ENCODE data around the gene GPR32.
"Not testable (repeated sequence)": the region's sequence is repeated elsewhere in the genome, so short reads cannot be mapped to it uniquely, and the experiment has no call there.

Gene GPR32

DNA sequence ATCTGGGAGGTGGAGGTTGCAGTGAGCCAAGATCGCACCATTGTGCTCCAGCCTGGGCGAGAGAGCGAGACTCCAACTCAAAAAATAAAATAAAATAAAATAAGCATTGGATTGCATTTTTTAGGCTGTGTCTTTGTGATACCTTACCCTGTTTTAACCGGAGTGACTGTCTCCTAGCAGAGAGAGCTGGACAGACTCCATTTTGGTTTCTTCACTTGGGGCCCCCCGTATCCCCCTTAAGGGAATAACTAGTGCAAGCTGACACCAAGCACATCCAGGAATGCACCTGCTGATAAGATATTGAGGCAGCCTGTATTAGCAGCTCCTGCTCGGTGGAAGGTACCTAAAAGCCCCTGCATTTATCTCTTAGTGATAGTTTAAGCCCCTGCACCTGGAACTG lies 20.8 kb upstream of the GPR32 start:
- no peak for DNase-seq (ENCODE audit: low read depth)

DNA sequence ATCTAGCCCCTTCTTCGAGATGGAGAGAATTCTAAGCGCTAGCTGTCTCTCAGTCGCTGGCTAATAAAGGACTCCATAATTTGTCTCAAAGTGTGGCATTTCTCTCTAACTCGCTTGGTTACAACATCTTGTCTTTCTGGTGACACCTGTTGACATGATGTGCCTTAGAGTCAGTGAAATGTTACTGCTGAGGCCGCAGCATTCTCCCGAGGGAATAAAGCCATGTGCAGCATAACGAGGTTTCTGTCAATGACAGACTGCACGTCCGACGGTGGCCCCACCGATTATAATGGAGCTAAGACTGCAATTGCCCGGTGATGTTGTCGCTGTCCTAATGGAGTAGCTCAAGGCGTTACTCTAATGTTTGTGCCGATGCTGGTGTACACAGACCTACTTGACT lies 20.3 kb upstream of the GPR32 start:
- no peak for DNase-seq (ENCODE audit: low read depth)

DNA sequence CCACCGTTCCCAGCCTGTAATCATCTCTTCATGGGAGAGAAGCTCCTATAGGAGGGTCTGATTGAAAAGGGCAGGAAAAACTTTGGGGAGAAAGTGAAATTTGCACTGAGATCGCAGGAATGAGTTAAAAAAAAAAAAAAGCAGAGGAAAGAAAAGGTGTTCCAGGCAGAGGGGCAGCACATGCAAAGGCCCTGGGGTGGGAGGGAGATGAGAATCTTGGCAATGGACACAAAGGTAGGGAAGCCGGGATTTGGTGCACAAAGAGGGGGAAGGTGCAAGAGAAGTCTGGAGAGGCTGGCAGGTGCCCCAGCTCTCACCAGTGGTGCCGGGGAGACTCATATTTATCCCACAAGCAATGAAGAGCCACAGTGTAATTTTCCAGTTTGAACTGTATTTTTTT lies 16.4 kb upstream of the GPR32 start:
- DNase-seq (ENCODE audit: low read depth) = no peak

DNA sequence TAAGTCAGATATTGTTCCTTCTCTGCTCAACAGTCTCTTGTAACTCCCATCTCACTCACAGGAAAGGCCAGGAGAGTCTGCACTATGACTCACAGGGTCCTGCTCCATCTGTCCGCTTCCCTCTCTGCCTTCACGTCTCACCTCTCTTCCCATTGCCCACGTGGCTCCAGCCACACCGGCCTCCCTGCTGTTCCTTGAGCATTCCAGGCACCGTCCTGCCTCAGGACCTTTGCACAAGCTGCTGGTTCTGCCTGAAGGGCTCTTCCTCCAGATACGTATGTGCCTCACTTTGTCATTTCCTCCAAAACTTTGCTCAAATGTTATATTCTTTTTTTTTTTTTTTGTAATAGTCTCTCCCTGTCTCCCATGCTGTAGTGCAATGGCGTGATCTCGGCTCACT lies 14.0 kb upstream of the GPR32 start:
- not testable (repeated sequence) for DNase-seq (ENCODE audit: low read depth)

DNA sequence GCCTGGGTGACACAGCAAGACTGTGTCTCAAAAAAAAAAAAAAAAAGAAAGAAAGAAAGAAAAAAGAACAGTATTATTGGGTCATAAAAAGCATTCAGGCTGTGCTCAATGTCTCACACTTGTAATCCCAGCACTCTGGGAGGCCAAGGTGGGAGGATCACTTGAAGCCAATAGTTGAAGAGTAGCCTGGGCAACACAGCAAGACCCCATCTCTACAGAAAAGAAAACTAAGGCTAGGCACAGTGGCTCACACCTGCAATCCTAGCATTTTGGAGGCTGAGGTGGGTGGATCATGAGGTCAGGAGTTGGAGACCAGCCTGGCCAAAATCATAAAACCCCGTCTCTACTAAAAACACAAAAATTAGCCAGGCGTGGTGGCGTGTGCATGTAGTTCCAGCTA lies 12.6 kb upstream of the GPR32 start:
- DNase-seq (ENCODE audit: low read depth) = not testable (repeated sequence)

DNA sequence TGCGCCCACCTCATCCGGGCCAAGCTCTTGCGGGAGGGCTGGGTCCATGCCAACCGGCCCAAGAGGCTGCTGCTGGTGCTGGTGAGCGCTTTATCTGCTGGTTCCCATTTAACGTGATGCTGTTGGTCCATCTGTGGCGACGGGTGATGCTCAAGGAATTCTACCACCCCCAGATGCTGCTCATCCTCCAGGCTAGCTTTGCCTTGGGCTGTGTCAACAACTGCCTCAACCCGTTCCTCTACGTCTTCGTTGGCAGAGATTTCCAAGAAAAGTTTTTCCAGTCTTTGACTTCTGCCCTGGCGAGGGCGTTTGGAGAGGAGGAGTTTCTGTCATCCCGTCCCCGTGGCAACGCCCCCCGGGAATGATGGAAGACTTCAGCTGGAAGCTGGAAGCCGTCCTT lies 11.2 kb upstream of the GPR32 start:
- DNase-seq (ENCODE audit: low read depth) = not testable (repeated sequence)

DNA sequence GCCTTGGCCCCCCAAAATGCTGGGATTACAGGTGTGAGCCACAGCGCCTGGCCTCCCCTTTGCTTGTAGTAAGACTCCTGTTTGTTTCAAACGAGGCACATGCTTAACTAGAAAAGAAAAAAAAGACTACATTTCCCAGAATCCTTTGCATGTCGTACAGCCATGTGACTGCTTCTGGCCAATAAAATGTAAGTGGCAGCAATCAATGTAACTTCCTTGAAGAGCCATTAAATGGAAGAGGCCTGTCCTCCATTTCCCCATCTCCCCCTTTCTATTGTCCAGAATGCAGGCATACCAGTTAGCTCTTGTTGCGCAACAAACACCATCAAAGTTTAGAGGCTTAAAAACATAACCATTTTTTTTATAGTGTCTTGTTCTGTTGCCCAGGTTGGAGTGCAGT lies 10.4 kb upstream of the GPR32 start:
- no peak for DNase-seq (ENCODE audit: low read depth)

DNA sequence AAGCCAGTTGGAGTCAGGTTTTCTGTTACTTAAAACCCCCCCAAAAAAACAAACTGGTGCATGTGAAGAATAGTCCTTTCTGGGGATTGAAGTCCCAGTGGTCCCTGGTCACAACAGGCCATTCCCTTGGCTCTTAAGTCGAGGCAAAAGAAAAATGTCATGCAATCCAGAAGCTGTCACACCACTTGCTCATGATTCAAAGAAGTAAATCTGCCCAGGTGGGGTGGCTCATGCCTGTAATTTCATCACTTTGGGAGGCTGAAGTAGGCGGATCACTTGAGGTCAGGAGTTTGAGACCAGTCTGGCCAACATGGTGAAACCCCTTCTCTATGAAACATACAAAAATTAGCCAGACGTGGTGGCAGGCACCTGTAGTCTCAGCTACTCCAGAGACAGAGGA lies 8.8 kb upstream of the GPR32 start:
- DNase-seq (ENCODE audit: low read depth) = not testable (repeated sequence)

DNA sequence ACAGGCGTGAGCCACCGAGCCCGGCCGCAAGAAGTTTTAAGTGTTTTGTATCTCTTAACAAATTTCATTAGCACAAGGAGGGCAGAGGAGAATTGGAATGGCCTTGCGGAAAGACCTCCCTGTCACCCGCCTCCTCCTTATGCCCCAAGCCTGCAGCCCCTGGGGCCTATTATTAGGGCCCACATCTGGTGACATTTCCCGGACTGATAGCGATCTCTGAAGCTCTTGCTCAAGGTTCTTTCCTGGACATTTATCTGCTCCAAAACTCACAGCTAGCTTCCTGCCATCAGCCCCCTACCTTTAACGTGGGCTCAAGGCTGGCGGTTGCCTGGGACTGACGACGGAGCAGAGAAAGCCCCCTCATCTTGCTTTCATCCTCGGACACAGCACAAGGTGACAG lies 6.7 kb upstream of the GPR32 start:
- DNase-seq (ENCODE audit: low read depth) = not testable (repeated sequence)

DNA sequence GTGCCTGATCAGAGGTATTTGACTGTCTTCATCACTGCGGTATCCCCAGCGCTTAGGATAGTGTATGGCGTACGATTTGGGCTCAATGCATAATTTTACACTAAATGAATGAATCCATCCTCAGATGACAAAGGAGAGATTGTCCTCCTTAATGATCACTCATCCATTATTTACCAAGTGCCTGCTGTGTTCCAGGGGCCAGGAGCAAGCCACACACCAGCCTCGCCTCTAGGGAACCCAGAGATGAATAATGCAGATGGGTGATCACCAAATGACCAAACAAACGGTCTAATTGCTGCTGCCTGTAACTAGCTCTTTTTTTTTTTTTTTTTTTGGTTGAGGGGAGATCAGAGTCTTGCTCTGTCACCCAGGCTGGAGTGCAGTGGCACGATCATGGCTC lies 5.9 kb upstream of the GPR32 start:
- DNase-seq (ENCODE audit: low read depth) = no peak

DNA sequence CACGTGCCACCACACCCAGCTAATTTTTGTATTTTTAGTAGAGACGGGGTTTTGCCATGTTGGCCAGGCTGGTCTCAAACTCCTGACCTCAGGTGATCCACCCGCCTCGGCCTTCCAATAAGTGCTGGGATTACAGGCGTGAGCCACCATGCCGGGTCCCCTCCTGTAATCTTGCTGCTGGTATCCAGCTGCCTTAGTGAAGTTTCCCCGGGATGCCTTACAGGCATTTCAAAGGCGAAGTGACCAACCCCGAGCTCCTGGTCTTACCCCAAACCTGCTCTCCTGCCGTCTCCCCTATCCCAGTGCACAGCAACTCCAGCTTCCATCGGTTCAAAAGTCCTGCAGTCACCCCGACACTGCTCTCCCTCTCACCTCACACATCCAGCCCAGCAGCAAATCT lies 3.5 kb upstream of the GPR32 start:
- not testable (repeated sequence) for DNase-seq (ENCODE audit: low read depth)

DNA sequence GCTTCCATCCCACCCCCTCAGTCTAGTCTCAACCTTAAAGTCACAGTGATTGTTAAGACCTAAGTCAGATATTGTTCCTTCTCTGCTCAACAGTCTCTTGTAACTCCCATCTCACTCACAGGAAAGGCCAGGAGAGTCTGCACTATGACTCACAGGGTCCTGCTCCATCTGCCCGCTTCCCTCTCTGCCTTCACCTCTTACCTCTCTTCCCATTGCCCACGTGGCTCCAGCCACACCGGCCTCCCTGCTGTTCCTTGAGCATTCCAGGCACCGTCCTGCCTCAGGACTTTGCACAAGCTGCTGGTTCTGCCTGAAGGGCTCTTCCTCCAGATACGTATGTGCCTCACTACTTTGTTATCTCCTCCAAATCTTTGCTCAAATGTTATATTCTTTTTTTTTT lies 3.0 kb upstream of the GPR32 start:
- DNase-seq (ENCODE audit: low read depth) = not testable (repeated sequence)

DNA sequence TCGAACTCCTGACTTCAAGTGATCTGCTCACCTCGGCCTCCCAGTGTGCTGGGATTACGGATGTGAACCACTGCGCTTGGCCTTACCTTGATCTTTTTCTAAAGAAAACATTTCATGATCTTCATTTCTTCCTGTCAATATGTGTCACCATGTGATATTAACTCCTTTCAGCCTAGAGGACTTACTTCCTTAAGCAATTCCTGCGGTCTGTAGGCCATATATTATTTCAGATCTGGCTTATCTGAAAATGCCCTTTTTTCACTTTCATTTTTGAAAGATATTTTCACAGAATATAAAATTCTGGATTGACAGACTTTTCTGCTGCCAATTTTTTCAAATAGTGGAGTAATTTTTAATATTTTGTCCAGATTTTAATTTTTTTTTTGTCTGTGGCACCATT lies 2.0 kb upstream of the GPR32 start:
- DNase-seq (ENCODE audit: low read depth) = no peak

DNA sequence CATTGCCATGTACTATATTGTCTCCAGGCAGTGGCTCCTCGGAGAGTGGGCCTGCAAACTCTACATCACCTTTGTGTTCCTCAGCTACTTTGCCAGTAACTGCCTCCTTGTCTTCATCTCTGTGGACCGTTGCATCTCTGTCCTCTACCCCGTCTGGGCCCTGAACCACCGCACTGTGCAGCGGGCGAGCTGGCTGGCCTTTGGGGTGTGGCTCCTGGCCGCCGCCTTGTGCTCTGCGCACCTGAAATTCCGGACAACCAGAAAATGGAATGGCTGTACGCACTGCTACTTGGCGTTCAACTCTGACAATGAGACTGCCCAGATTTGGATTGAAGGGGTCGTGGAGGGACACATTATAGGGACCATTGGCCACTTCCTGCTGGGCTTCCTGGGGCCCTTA lies 624 bp downstream of the GPR32 start:
- no peak for DNase-seq (ENCODE audit: low read depth)

DNA sequence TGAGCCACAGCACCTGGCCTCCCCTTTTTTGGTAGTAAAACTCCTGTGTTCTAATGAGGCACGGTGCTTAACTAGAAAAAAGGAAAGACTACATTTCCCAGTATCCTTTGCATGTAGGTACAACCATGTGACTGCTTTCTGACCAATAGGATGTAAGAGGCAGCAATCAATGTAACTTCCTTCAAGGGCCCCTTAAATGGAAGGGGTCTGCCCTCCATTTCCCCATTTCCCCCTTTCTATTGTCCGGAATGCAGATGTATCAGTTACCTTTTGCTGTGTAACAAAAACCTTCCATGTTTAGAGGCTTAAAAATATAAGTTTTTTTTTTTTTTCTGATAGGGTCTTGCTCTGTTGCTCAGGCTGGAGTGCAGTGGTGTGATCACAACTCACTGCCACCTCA lies 2.2 kb downstream of the GPR32 start:
- no peak for DNase-seq (ENCODE audit: low read depth)

DNA sequence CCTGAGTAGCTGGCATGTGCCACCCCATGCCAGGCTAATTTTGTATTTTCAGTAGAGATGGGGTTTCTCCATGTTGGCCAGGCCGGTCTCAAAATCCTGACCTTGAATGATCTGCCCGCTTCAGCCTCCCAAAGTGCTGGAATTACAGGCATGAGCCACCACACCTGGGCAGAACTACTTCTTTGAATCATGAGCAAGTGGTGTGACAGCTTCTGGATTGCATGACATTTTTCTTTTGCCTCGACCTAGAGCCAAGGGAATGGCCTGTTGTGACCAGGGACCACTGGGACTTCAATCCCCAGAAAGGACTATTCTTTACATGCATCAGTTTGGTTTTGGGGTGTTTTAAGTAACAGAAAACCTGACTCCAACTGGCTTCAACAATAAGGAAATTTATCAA lies 2.6 kb downstream of the GPR32 start:
- not testable (repeated sequence) for DNase-seq (ENCODE audit: low read depth)

DNA sequence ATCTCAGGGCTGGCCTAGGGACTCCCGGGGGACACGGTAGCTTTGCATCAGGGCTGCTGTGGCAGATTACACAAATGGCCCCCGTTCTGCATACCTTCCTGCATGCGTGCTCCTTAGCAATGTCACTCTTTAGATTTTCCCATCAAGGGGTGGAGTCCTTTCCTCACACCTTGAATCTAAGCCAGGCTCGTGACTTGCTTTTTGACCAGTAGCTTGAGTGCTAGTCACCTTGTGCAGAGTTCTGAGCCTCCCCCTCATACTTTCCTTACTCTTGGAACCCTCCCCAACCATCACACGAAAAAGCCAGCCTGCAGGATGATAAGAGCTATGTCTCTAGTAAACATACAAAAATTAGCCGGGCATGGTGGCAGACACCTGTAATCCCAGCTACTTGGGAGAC lies 3.2 kb downstream of the GPR32 start:
- DNase-seq (ENCODE audit: low read depth) = not testable (repeated sequence)

DNA sequence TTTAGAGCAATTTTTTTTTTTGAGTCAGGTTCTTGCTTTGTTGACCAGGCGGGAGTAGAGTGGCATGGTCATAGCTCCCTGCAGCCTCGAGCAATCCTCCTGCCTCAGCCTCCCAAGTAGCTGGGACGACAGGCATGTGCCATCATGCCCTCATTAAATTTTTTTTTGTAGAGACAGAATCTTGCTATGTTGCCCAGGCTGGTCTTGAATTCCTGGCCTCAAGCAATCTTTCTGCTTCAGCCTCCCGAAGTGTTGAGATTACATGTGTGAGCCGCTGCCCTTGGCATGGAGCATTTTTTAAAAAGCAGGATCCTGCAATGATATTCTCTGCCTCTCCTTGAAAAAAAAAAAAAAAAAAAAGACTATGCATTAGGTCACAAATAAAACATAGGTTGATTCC lies 5.9 kb downstream of the GPR32 start:
- no peak for DNase-seq (ENCODE audit: low read depth)

DNA sequence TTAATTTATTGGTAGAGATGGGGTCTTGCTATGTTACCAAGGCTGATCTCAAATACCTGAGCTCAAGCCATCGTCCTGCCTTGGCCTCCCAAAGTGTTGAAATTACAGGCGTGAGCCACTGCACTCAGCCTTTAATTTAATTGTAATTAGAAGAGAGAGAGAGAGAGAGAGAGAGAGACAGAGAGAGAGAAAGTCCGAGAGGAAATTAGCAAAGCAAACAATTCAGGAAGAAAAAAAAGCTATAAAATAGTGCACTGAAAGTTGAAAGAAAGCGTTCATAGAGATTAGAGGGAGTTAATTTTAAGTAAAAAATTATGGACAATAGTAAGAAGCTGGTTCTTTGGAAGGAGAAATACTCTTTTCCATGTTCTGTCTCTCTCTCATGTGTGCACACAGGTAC lies 7.0 kb downstream of the GPR32 start:
- no peak for DNase-seq (ENCODE audit: low read depth)

DNA sequence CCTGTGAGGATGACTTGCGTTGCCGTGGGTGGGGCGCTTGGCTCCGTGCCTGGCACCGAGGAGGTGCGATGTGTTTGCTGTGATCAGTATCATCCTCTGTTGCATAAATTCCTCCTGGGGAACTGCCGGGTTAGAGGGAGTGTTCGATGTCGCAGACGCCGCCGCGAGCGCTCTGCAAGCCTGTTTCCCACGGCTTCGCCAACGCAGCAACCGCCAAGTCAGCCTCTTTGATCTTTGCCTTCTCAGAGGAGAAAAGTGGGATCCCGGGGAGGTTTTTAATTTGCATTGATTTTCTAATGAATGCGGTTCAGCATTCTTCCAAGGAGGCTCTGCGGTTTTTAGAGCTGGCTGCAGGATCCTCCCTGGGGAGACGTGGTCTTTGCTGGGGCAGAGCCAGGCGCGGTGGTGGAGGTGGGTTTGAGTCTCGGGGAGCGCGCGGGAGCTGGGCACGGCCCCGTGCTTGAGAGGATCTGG lies 7.6 kb downstream of the GPR32 start:
- no peak for DNase-seq (ENCODE audit: low read depth)

DNA sequence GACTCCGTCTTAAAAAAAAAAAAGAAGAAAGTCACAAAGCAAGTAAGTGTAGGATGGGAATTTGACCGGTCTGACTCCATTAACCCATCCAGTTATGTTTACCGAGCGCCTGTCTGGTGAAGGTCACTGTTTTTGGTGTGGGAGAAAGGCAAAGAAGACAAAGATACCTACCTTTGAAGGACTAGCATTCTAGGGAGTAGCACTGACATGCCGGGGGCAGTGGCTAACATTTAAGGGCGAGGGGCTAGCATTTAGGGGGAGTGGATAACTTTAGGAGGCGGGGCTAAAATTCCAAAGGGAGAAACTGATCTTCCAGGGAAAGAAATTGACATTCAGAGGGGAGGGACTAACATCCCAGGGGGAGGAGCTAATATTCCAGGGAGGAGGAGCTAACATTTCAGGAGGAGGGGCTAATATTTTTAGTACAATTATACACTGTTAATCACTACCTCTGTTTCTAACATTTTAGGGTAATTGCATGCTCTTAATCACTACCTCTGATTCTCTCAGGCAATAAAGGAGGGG lies 8.7 kb downstream of the GPR32 start:
- DNase-seq (ENCODE audit: low read depth) = no peak

DNA sequence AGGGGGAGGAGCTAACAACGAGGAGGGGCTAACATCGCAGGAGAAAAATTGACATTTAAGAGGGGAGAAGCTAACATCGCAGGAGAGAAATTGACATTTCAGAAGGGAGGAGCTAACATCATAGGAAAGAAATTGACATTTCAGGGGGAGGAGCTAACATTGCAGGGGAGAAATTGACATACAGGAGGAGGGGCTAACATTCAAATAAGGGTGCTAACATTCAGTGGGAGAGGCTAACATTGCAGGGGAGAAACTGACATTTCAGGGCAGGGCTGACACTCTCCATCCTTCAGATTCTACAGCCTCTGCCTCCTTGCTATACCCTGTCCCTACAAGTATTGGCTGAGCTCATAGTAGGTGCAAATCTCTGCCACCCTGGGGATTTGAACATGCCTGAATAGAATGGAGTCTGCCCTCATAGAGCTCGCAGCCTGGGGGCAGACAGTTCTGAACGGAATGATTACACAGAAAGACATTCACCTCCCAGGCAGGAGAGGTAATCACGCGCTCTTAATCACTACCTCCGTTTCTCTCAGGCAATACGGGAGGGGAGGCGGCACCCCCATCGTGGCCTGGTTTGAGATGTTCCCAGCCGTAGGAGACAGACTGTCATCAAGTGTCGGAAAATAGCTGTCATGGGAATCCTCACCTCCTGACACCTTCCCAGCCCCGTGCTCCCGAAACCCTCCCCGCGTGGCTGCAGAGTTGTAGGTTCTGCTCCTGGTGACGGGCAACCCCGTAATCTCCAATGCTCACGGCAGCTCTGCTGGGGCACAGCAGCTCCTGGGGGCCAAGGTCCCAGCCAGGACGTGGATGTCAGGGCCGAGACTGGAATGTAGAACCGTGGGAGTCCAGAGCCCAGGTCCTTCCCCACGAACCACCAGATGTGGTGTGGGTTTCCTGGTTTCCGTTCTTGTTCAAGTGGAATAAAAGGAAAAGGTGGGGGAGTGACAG lies 9.5 kb downstream of the GPR32 start:
- DNase-seq (ENCODE audit: low read depth) = no peak

DNA sequence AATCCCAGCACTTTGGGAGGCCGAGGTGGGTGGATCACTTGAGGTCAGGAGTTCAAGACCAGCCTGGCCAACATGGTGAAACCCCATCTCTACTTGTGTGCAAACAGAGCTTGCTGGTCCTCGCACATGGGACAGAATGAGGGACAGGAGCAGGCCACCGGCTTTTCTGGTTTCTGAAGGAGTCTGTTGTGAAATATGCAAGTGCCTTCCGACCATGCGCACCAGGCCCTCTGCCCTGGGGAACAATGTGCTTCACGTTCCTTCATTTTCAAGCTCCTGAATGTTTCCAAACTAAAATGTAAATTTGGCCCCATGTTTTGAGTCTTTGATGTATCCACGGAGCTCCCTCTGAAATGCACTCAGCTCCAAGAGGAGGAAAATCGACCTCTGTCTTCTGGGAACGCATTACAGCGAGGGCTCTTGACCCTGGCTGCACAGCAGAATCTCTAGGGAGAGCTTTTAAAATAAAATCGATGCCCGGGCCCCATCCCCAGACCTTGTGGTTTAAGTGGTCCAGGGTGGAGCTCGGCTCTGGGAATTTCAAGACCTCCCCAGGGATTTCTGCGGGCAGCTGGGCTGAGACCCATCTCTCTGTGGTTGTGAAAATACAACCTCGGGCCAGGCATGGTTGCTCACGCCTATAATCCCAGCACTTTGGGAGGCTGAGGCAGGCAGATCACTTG lies 10.6 kb downstream of the GPR32 start:
- no peak for DNase-seq (ENCODE audit: low read depth)

Data from HS-27A (cell line).